ENCODE data around the gene GRWD1. TPM values are rescaled to one million over a fixed set of nuclear protein-coding genes. Genes with fewer than 3 reads are reported as not detected.
A peak's percentile ranks its signal among the peaks of the same experiment; 100 is the strongest.

Gene GRWD1
- polyA plus RNA-seq, 2 of the 4 experiments (the other 2 are of a cell fraction) = 48.1 to 87.0 TPM

GRCh38 chr19:48496959-48497727 lies 51.4 kb downstream of the GRWD1 start:
- no peaks in the 10 kb centered on the region for H3K9me3 ChIP-seq
- H3K4me3 ChIP-seq = no peak overlapping the region
- peaks cover 22% of the 10 kb centered on the region for H3K4me1 ChIP-seq
- no peak for ATAC-seq
- no peak for TF ChIP-seq ZSCAN20 (CRISPR knock-in tag; IDR thresholded peaks at IDR 0.05)
- no peak for TF ChIP-seq RCOR1 (IDR thresholded peaks at IDR 0.05; ENCODE audit: low read depth, low read length)
- TF ChIP-seq MYC (IDR thresholded peaks at IDR 0.05; ENCODE audit: borderline replicate concordance, low read length) = no peak
- no peak for TF ChIP-seq ZFP36 (IDR thresholded peaks at IDR 0.05; ENCODE audit: borderline replicate concordance, partially characterized antibody)
- TF ChIP-seq MAFK (IDR thresholded peaks at IDR 0.05; ENCODE audit: partially characterized antibody) = no peak
- no peak for TF ChIP-seq NFE2L2 (conservative IDR thresholded peaks at IDR 0.05; ENCODE audit: low read length)
- TF ChIP-seq ATOH8 (CRISPR knock-in tag; IDR thresholded peaks at IDR 0.05; ENCODE audit: low read depth) = no peak
- TF ChIP-seq HES2 (IDR thresholded peaks at IDR 0.05) = no peak
- TF ChIP-seq CBX8 (IDR thresholded peaks at IDR 0.05) = no peak
- no peak for TF ChIP-seq ESRRA (IDR thresholded peaks at IDR 0.05; ENCODE audit: borderline replicate concordance, low read length)
- POLR2A ChIA-PET = interaction anchor here (0.6 to 1.4 kb wide), 2 partner anchors 30 to 87 kb away, joined by 4 to 5 read pairs; no protein-coding TSS in a partner anchor
- DNase-seq (ENCODE audit: low read depth in 1 of 2, low spot score in 1 of 2) = no peak
- no peak for FAIRE-seq
- no peak overlapping the region for H3K4me2 ChIP-seq
- CTCF ChIA-PET = interaction anchor here (1.0 to 9.4 kb wide), 6 partner anchors 7 to 112 kb away, joined by 3 to 152 read pairs (median 12); no protein-coding TSS in a partner anchor
- WGBS (ENCODE audit: missing lambda C conversion rate) = 88% methylated on average over 38 of the region's 45 CpGs
- H3K27ac ChIP-seq = no peak overlapping the region

GRCh38 chr19:48497728-48498594 lies 52.2 kb downstream of the GRWD1 start:
- H3K4me2 ChIP-seq = no peak overlapping the region
- DNase-seq (ENCODE audit: low read depth in 1 of 2, low spot score in 1 of 2) = no peak
- peaks cover 24% of the 10 kb centered on the region for H3K4me1 ChIP-seq
- no peak overlapping the region; a peak in 1 of 6 replicates for H3K27ac ChIP-seq
- FAIRE-seq = no peak
- no peak for ATAC-seq
- TF ChIP-seq HDAC2 (IDR thresholded peaks at IDR 0.05) = no peak
- no peak for TF ChIP-seq BHLHE40 (IDR thresholded peaks at IDR 0.05; ENCODE audit: low read depth, low read length)
- no peak for TF ChIP-seq RNF2 (IDR thresholded peaks at IDR 0.05; ENCODE audit: borderline replicate concordance, low read depth)
- no peak for TF ChIP-seq ATOH8 (CRISPR knock-in tag; IDR thresholded peaks at IDR 0.05; ENCODE audit: low read depth)
- no peak for TF ChIP-seq HOXB5 (CRISPR knock-in tag; IDR thresholded peaks at IDR 0.05)
- TF ChIP-seq HES2 (IDR thresholded peaks at IDR 0.05) = no peak
- TF ChIP-seq HOXB13 (CRISPR knock-in tag; IDR thresholded peaks at IDR 0.05; ENCODE audit: low read depth) = no peak
- POLR2A ChIA-PET = interaction anchor here (0.6 kb wide), 1 partner anchor 31 kb away, joined by 5 read pairs; no protein-coding TSS in a partner anchor
- CTCF ChIA-PET = interaction anchor here (0.6 to 9.4 kb wide), 5 partner anchors 8 to 89 kb away, joined by 3 to 152 read pairs (median 5); no protein-coding TSS in a partner anchor
- H3K4me3 ChIP-seq = no peak overlapping the region
- no peaks in the 10 kb centered on the region for H3K9me3 ChIP-seq
- WGBS (ENCODE audit: missing lambda C conversion rate) = 86% methylated on average over 29 of the region's 46 CpGs

- no peak for TF ChIP-seq EP300 (IDR thresholded peaks at IDR 0.05)
- no peak for TF ChIP-seq MAFK (IDR thresholded peaks at IDR 0.05; ENCODE audit: partially characterized antibody)
- TF ChIP-seq, protein P1, sequence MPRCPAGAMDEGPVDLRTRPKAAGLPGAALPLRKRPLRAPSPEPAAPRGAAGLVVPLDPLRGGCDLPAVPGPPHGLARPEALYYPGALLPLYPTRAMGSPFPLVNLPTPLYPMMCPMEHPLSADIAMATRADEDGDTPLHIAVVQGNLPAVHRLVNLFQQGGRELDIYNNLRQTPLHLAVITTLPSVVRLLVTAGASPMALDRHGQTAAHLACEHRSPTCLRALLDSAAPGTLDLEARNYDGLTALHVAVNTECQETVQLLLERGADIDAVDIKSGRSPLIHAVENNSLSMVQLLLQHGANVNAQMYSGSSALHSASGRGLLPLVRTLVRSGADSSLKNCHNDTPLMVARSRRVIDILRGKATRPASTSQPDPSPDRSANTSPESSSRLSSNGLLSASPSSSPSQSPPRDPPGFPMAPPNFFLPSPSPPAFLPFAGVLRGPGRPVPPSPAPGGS (IDR thresholded peaks at IDR 0.05) = no peak
- no peak for TF ChIP-seq FOSL2 (IDR thresholded peaks at IDR 0.05)
- no peak for TF ChIP-seq FOSL2 (CRISPR knock-in tag; IDR thresholded peaks at IDR 0.05)
- no peak for TF ChIP-seq EHMT2 (IDR thresholded peaks at IDR 0.05; ENCODE audit: low read depth)
- TF ChIP-seq, protein P2, sequence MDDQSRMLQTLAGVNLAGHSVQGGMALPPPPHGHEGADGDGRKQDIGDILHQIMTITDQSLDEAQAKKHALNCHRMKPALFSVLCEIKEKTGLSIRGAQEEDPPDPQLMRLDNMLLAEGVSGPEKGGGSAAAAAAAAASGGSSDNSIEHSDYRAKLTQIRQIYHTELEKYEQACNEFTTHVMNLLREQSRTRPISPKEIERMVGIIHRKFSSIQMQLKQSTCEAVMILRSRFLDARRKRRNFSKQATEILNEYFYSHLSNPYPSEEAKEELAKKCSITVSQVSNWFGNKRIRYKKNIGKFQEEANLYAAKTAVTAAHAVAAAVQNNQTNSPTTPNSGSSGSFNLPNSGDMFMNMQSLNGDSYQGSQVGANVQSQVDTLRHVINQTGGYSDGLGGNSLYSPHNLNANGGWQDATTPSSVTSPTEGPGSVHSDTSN (IDR thresholded peaks at IDR 0.05) = no peak
- no peak for TF ChIP-seq TFCP2L1 (CRISPR knock-in tag; IDR thresholded peaks at IDR 0.05)
- TF ChIP-seq RARB (CRISPR knock-in tag; IDR thresholded peaks at IDR 0.05) = no peak
- TF ChIP-seq CBX8 (IDR thresholded peaks at IDR 0.05) = no peak
- no peak for TF ChIP-seq MYC (IDR thresholded peaks at IDR 0.05; ENCODE audit: borderline replicate concordance, low read length)
- no peak for TF ChIP-seq ZFP36 (IDR thresholded peaks at IDR 0.05; ENCODE audit: borderline replicate concordance, partially characterized antibody)
- no peak for TF ChIP-seq JUN (IDR thresholded peaks at IDR 0.05)
- no peak for TF ChIP-seq KDM5A (IDR thresholded peaks at IDR 0.05)
- no peak for TF ChIP-seq NFE2L2 (conservative IDR thresholded peaks at IDR 0.05; ENCODE audit: low read length)
- TF ChIP-seq ZSCAN20 (CRISPR knock-in tag; IDR thresholded peaks at IDR 0.05) = no peak
- Histone ChIP-seq H3K4me3 (no peak overlapping the region), H3K27ac (peak overlapping the region in 1 of 2 experiments; percentile 12; a peak in 1 of 6 replicates), H3K4me2 (no peak overlapping the region), H3K4me1 (peaks cover 24% of the 10 kb centered on the region), H3K9me3 (no peaks in the 10 kb centered on the region)
- no peak for ATAC-seq
- 77% methylated on average over 24 of the region's 59 CpGs for WGBS (ENCODE audit: missing lambda C conversion rate)
- ChIA-PET POLR2A (no interaction called here), CTCF (interaction anchor here (1.0 to 9.4 kb wide), 5 partner anchors 9 to 110 kb away, joined by 3 to 152 read pairs (median 5); no protein-coding TSS in a partner anchor)
- no peak for DNase-seq (ENCODE audit: low read depth in 1 of 2, low spot score in 1 of 2)
- FAIRE-seq = no peak
Measured at GRCh38 chr19:48498595-48499311, 53.0 kb downstream of the GRWD1 start.
